ENCODE data around the gene CDCP1.

Gene CDCP1, protein sequence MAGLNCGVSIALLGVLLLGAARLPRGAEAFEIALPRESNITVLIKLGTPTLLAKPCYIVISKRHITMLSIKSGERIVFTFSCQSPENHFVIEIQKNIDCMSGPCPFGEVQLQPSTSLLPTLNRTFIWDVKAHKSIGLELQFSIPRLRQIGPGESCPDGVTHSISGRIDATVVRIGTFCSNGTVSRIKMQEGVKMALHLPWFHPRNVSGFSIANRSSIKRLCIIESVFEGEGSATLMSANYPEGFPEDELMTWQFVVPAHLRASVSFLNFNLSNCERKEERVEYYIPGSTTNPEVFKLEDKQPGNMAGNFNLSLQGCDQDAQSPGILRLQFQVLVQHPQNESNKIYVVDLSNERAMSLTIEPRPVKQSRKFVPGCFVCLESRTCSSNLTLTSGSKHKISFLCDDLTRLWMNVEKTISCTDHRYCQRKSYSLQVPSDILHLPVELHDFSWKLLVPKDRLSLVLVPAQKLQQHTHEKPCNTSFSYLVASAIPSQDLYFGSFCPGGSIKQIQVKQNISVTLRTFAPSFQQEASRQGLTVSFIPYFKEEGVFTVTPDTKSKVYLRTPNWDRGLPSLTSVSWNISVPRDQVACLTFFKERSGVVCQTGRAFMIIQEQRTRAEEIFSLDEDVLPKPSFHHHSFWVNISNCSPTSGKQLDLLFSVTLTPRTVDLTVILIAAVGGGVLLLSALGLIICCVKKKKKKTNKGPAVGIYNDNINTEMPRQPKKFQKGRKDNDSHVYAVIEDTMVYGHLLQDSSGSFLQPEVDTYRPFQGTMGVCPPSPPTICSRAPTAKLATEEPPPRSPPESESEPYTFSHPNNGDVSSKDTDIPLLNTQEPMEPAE

DNA sequence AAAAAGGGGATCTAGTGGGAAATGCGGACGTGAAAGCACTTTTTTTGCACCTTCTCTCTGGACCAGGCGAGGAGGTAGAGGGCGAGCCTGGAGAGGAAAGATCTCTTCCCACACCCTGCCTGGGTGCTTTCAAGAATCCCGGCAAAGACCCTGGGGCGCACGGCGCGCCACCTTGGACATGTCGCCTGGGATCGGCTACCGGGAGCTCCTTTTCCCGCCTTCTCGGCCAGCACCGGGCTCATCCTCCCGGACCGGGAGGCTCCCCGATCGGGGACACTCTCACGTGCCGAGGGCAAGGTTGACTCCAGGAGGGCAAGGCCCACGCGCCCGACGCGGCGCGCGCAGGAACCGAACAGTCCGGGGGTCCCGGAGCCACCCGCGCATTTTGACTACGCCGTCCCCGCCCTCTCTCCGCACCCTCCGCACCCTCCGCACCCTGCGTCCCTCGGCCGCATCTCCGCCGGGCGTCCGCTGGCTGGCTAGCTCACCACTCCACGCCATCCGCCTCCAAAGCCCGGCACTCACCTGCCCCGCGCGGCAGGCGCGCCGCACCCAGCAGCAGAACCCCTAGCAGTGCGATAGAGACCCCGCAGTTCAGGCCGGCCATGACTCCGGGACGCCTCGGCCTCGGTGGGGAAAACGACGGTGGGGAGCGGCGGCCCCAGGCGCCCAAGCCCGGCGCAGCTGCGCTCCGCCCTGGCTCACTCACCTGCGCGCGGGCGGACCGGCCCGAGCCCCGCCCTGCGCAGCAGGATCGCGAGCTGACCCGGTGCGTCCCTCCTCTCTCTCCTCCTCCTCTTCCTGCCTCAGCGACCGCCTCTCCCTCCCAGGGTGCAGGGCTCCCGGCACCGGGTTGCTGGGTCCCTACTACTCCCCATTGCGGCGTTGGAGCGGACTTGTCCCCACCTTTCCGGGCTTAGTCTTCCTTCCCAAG is at the start of gene CDCP1:
Gene CDCP1, minus strand, starts transcription at position 698 of the 934 bp plus-strand sequence. Its CDS starts 91 bp downstream, at position 607.
- no peak for DNase-seq

GRCh38 chr3:45194791-45195190 is 48.6 kb upstream of the CDCP1 start:
- no peak for DNase-seq

GRCh38 chr3:45191924-45192417 is 45.8 kb upstream of the CDCP1 start:
- no peak for DNase-seq

DNA sequence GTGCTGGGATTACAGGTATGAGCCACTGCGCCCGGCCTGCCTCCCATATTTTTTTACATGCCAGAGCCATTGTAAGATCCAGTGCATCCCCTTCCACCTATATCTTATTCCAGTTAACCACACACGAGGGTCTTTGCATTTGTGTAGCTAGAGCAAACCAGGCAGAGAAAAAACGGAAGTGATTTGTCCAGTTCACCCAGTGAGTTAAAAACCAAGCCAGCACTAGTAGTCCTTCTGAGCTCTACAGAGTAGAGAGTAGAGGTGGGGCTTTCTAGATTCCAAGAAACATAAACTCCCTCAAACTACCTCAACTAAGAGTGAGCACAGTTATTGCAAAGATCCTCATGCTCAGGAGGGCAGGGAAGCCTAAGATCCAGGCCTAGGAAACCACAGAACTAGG is 45.2 kb upstream of the CDCP1 start:
- DNase-seq, result no peak

GRCh38 chr3:45188719-45189659 is 42.8 kb upstream of the CDCP1 start:
- peak; percentile 33 for DNase-seq

- no peak for DNase-seq
These were observed 41.5 kb upstream of the CDCP1 start for GRCh38 chr3:45187694-45188141.

- no peak for DNase-seq
These were observed 40.7 kb upstream of the CDCP1 start for GRCh38 chr3:45186871-45187270.

DNA sequence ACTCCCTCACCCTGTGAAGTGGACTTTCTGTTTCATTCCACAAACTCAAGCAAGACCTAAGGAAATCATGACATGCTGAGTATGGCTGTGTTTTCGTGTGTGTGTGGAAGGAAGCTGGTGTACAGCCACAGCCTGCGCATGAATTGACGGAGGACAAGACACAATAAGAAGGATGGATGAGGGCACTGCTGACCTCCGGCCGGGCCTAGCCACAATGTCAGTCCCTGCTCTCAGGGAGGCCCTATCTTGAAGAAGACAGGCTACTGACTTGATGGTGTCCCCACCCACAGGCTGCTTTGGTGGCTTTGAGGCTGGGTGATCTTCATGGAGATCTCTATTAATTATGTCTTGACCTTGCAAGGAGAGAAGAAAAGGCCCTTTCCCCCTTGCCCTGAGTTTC is 39.3 kb upstream of the CDCP1 start:
- no peak for DNase-seq

DNA sequence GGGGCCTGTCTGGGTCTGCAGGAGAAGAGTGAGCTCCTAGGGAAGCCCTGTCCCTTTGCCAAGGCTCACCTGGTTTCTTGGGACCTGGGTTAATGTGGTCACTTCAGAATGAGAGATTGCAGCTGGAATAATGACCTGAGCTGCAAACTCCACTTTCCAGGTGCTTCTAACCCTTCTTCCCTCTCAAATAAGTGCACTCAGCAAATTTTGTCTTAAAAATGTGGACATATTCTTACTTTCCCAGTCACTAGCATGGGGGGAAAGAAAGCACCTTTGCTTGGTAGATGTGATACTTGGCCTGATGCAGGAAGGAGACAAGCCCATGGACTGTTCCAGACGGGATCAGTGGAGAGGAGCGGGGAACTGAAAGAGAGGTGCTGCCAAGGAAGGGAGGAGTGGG is 38.9 kb upstream of the CDCP1 start:
- DNase-seq, result no peak

- no peak for DNase-seq
These were observed 37.7 kb upstream of the CDCP1 start for GRCh38 chr3:45183872-45184262.

DNA sequence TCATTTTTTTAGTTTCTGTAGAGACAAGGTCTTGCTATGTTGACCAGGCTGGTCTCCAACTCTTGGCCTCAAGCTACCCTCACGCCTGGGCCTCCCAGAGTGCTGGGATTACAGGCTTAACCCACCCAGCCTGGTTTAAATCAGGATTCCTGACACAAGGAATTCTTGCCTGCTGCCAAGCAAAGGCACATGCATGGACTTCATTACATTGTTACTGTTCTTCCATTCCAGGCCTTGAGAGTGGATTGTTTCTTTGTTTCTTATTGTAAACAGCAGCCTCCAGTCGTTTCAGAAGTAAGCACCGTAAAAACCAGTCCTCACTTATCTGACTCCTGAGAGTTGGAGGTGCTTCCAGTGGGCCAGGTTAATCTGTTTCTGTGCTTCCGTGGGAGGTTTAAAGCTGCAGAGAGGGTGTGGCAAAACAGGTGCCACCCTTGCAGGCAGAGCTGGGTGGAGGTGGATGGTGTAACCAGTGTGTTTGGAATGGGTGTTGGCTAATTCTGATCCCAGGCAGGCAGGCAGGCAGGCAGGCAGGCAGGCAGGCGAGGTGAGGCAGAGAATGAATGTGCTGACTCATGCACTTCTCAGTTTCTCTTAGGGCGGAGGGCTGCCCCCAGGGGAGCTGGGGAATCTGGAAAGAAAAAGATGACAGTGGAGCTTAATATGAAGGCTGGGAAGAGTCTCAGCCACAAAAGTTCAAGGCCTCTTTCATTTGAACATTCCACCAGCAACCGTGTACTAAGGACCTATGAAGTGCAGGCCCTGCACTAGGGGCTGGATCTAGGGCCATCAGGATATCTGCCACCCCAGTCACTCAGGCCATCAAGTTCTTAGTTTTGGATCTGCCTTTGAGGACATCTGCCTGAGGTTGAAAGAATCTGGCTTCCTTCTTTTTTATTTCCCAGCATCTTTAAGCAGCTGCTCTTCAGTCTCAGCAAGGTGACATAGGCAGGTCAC is 37.0 kb upstream of the CDCP1 start:
- DNase-seq, result peak; percentile 1

GRCh38 chr3:45181496-45181895 is 35.3 kb upstream of the CDCP1 start:
- DNase-seq, result no peak

DNA sequence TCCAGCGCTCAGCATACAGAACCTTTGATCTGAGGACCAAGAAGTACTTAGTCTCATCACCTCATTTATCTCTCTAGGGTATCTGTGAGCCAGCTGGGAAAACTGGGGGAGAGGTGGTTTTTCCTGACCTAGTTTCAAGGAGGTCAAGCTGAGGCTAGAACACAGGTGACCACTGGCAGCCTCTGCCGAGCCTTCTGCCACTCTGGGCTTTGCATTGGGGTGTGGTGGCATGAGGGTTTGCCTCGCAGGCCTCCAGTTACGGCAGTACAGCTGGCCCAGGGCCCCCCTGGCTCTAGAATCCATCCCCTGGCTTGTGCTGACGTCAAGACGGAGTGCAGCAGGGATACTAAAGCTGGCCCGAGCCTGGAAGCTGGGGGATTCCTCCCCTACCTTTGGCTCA is 34.7 kb upstream of the CDCP1 start:
- no peak for DNase-seq

DNA sequence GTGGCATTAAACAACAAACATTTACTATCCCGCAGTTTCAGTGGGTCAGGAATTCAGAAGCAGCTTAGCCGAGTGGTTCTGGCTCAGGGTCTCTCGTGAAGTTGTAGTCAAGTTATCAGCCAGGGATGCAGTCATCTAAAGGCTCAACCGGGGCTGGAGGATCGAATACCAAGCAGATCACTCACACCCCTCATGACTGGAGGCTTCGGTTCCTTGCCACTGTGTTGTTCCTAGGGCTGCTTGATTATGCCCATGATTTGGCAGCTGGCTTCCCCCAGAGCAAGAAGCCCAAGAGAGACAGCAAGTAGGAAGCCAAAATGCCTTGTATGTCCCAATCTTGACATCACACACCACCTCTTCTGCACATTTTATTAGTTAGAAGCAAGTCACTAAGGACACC is 33.9 kb upstream of the CDCP1 start:
- DNase-seq, result no peak

DNA sequence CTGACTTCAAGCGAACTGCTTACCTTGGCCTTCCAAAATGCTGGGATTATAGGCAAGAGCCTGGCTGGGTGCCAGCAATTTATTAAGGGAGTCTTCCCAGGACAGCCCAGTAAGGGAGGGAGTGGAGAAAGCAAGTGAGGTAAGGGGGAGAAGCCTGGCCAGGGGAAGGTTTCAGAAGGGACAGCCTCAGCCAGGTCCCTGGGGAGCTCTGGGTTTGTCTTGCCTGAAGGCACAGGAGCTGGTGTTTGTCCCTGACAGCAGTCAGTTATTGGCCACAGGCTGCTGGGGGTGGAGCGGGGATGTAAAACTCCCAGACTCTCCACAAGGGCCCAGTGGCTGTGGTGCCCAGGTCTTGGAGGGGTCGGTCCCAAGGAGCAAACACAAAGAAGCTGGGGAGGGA is 33.0 kb upstream of the CDCP1 start:
- DNase-seq, result no peak

GRCh38 chr3:45178183-45179023 is 32.2 kb upstream of the CDCP1 start:
- DNase-seq, result no peak

- no peak for DNase-seq
These were observed 30.7 kb upstream of the CDCP1 start for GRCh38 chr3:45176912-45177311.

GRCh38 chr3:45174234-45174633 is 28.1 kb upstream of the CDCP1 start:
- no peak for DNase-seq

GRCh38 chr3:45173776-45174175 is 27.6 kb upstream of the CDCP1 start:
- no peak for DNase-seq
